ENCODE results near the gene STAB1.

The STAB1 gene

GRCh38 chr3:52536369-52537164 is 41.4 kb downstream of the STAB1 start, which contains the start of gene UQCC5:
Gene UQCC5, plus strand, starts transcription at chr3:52536605. Its CDS starts 151 bp downstream, at chr3:52536756.
- DNase-seq: peak; percentile 97

GRCh38 chr3:52537165-52537620 is 42.1 kb downstream of the STAB1 start:
- DNase-seq: no peak

DNA sequence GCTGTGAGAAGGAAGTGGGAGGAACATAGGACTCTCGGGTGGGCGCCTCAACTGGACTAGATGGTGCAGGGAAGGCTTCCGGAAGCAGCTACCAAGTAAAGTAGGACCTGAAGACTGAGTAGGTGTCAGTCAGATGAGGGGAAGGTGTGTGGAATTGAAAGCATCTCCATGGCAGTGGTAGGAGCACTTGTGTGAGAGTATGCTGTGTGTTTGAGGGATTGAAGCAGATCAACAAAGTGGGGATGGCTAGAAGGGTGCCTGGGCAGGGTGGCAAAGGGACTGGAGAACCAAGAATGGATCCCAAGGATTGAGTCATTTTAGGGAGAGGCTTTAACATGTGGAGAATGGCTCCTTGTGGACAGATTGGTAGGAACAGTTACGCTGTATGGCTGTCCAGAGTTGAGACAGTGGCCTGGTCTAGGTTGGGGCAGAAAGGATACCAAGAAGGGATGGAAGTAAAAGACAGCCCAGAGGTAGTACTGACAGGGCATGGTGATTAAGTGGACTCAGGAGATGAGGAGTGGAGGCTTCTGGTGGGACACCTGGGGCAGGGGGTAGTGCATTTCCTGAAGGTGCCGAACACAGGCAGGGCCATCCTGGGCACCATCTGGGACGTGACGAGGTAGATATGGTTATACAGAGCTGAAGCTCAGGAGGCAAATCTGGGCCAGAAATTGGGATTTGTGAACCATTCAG is 42.7 kb downstream of the STAB1 start:
- peak; percentile 44 for DNase-seq

GRCh38 chr3:52539010-52539653 is 44.0 kb downstream of the STAB1 start:
- peak; percentile 47 for DNase-seq

DNA sequence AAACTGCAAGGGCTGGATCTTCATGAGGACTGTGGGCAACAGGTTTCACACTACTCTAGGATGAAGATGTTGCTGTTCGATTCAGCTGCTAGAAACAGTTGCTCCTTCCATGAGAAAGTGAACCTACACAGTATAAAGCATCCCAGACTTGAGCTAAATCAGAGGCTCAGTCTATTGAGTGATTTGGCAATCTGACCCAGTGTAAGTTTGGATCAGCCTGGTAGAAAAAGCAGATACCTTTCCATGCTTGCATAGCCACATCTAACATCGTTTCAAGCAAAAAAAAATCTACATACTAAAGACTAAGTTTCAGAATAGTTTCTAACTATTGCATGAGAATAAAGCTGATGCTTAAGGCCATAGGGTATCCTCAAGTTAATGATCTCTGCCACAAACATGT is 45.9 kb downstream of the STAB1 start:
- no peak for DNase-seq

GRCh38 chr3:52544937-52545336 is 49.8 kb downstream of the STAB1 start:
- DNase-seq: no peak

DNA sequence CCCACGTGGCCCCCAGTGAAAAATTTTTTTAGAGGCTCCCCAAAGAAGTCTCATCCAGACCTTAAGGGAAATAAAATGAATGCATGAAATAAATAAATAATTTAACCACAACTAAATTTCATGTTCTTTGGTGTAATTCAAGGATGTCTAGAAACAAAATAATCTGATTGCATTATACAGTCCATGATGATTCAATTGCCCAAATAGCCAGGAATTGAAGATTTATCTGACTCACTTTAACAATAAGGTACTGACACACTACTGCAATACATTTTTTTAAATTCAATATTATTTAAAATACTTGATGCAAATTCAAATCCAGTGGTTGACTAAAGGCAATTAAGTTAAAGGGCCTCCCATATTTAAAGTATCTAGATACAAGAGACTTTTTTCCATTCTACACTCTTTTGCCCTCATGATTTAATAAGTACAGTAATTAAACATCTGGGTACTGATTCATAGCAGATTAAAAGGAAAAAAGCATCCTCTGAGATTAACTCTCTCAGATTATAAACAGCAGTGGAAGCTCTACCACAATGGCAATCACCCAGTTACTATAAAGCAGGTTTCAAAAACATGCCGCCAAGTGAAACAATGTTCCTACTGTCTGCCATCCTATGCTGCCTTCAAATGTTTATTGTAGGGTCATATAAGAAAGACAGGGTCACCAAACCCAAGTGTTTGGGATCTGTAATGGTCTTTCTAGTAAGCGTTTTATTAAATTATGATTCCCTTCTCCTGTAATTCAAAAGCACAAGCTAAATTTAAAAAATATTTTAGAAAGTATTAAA is 51.2 kb downstream of the STAB1 start:
- DNase-seq: no peak

- DNase-seq: no peak
These were observed 52.0 kb downstream of the STAB1 start for GRCh38 chr3:52547143-52547542.

DNA sequence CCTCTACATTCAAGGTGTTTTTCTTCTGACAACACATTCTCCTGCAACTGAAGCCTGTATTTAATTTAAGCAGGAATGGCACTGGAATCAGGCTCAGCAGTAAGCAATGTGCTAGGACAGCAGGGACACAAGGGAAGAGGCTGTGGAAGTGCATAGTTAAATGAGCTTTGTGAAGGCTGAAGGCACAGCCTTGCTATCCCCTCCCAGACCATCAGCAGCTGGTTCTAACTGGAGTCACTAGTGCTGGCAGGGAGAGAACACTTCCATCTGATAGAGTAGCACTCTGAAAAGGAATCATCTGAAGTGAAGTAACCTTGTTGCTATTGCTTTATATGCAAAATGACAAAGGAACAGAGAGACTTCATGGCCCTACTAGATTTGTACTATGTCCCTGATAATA is 56.0 kb downstream of the STAB1 start:
- no peak for DNase-seq

DNA sequence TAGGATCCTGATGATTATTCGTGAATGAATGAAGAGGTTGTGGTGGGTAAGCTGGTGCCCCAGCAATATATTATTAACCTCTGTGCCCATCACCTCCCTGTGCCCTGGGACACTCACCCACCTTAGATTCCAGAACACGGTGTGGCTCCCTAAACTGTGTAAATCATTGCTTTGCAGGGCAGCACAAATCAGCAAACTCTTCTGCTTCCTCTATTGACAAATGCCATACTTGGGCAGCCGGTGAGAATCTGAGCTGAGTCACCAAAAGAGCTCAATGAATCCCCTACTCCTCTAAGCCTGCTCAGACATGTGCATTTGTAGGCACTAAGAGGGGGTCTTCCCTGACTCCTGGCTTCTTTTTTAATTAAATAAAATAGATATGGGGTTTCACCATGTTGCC is 57.0 kb downstream of the STAB1 start:
- no peak for DNase-seq

DNA sequence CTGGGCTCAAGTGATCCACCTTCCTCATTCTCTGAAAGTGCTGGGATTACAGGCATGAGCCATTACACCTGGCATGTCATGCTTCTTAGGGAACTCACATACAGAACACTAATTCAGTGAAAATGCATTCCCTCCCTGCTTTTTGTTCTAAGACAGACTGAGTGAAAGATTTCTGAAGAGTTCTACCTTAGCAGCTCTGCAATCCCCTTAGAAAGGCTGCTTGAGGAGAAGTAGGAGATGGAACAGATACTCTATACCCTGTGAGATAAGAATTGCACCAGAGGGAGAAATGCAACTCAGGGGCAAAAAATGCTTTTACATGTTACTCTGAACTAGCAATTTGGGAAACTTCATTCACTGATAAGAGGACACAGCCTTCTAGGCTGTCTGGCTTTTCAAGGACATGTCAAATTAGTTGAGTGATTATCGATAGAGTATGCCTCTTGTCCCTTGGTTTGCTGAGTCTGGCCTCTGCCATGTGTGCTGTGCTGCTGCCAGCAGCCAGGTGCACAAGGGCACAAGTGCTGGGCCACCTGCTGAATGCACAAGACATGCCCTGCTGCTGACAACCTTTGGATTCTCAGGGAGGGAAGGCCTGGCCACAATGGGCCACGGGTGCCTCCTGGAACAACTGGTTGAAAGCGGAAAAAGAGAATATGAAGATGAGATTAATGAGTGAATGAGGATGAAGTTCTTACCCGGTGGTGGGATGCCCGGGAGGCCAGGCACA is 59.1 kb downstream of the STAB1 start:
- DNase-seq: no peak

- DNase-seq: no peak
These were observed 59.9 kb downstream of the STAB1 start for GRCh38 chr3:52555056-52555455.

GRCh38 chr3:52557011-52557960 is 62.1 kb downstream of the STAB1 start:
- no peak for DNase-seq

DNA sequence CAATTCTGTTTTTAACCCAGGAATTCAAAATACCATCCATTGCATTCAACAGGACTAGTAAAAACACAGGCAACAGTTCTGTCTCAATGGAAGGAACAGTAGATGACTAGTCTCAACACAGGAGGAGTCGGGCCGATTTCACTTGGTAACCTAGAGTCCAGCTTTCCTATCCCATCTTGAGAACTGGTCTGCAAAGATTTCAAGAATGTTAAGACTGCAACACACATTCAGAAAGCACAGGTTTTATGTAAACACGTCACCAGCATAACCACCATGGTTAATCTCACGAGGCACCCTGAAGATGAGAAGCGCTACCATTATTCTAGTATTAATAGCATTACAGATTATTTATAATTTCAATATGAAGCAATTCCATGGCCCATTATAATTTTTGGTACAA is 63.3 kb downstream of the STAB1 start:
- no peak for DNase-seq

DNA sequence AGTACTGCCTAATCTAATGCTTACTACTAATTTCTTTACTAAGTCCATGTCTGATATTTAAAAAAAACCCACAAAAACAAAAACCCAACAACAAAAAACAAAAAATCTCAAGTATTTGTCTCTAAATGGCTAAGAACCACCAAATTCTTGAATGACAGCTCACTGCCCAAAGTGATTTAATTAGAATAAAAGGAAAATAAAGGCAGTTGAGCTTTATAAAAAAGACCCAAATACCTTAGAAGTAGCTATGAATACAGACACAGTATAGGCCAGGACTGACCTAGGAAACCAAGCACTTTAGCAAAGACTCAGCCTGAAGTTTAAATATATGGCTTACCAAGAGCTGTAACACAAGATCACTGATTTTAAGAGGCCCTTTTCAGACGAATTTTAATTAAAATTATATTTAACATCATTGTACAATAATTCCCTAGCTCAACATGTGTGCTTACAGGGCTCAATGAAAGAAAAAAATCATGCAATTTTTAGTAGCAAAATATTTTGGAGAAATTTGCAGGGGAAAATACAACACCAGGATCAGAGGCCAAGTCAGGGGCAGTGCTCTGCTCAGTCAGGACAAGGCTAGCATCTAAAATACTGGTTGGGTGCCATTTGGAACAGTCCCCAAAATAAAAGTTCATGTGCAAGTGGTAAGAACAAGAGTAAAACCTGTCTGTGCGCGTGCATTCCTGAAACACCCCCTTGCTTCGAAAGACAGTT is 66.0 kb downstream of the STAB1 start:
- no peak for DNase-seq

DNA sequence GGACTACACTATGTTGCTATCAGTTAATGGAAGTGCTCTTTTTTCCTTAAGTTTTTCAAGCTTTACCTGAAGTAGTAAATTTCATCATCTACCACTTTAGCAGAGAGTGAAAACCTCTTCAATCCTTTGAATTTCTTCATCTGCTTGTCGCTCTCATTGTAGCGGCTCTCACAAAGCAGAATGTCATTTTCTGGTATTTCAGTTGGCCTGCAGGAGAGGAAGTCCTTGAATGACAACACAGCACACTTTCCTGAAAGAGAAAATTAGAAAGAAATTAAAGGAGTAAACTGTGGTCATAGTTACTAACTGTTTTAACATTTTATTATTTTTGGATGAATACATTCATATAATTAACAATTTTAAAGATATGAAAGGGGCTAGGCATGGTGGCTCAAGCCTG is 68.8 kb downstream of the STAB1 start:
- DNase-seq: no peak

DNA sequence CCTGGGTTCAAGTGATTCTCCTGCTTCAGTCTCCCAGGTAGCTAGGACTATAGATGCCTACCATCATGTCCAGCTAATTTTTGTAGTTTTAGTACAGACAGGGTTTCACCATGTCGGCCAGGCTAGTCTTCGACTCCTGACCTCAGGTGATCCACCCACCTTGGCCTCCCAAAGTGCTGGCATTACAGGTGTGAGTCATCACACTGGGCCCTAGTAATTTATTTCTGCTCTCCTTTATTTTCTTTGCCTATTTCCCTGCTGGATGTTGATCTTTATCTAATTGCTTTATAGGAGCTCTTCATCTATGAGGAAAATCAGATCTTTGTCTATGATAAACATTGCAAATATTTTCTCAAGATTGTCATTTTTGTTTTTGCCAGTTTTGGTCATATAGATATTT is 72.9 kb downstream of the STAB1 start:
- no peak for DNase-seq

DNA sequence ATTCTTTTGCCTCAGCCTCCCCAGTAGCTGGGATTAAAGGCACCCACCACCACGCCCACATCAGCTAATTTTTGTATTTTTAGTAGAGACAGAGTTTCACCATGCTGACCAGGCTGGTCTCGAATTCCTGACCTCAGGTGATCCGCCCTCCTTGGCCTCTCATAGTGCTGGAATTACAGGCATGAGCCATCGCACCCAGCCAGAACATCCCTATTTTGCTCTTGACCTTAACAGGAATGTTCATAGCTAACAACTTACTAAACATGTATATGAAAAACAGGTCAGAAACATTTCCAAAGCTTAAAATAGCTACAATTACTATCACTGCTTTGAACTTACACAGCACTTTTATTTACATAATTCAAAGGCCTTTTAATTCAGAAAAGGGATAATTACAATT is 74.9 kb downstream of the STAB1 start:
- no peak for DNase-seq

DNA sequence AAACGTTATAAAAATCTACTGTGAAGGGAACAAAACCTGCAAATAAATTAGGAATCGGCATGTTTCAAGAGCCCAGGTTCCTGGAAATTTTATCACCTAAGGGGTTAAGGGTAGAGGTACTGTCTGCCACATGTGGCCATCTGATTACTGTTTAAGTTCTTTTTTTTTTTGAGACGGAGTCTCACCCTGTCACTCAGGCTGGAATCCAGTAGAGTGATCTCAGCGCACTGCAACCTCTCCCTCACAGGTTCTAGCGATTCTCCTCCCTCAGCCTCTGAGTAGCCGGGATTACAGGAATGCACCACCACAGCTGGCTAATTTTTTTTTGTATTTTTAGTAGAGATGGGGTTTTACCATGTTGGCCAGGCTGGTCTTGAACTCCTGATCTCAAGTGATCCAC is 77.1 kb downstream of the STAB1 start:
- no peak for DNase-seq

All from activated CD8-positive, alpha-beta memory T cell treated with anti-CD3 and anti-CD28 coated beads, Interleukin-2, amount 50 U/mL, for 48 hours (primary cell).